ENCODE results near the gene ZNF507. TPM values are rescaled to one million over a fixed set of nuclear protein-coding genes. Genes with fewer than 3 reads are reported as not detected.
"Not testable (repeated sequence)": the region's sequence is repeated elsewhere in the genome, so short reads cannot be mapped to it uniquely, and the experiment has no call there.

The ZNF507 gene
- total and polyA plus RNA-seq, 2 experiments from 2014 or later, result 4.7 to 11.8 TPM

DNA sequence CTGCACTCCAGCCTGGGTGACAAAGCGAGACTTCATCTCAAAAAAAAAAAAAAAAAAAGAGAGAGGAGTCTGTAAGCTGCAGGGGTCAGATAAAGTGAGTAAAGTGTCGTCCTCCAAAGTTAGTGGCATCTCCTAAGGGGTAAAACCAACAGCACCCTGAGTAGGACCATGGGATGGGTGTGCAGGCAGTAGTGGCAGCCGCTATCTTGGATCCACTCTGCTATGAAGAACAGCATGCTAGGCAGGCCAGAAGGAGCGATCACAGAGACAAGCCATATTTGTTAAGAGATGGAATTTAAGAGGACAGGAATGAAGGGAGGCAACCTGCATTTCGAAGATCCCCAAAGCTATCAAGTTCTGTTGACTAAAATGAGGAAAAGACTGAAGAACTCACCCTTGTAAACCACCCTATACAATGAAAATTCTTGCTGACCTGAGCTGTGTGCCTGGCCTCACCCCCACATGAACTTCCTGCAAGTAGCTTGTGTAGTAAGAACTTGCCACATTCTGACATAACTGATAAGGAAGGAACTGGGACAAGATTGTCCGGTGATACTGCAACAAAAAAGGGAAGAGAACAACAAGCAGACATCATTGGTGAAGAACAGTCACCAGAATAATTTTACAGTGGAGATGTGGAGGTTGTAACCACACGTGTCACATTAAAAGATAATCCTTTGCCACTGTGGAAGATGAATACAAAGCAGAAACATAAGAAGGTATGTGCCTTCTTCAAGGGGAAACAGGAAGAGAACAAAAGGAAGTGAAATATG, 76.4 kb downstream of the ZNF507 start:
- H4K20me1 ChIP-seq (ENCODE audit: insufficient read depth, poor library complexity, severe bottlenecking), result no peaks in the 10 kb centered on the region
- H3K9me2 ChIP-seq (replicated peaks; ENCODE audit: insufficient read depth), result no peaks in the 10 kb centered on the region
- no peak overlapping the region for H3K4me3 ChIP-seq
- no peak overlapping the region for H2AFZ ChIP-seq
- H3K36me3 ChIP-seq (replicated peaks; ENCODE audit: insufficient read depth, low read depth), result no peaks in the 10 kb centered on the region
- no peaks in the 10 kb centered on the region for H3K79me2 ChIP-seq
- no peaks in the 10 kb centered on the region for H3K4me1 ChIP-seq (ENCODE audit: insufficient read depth)
- H3K4me2 ChIP-seq, result no peak overlapping the region
- no peaks in the 10 kb centered on the region for H3K9me3 ChIP-seq (ENCODE audit: low read depth)
- TF ChIP-seq EZH2phosphoT487 (IDR thresholded peaks at IDR 0.05; ENCODE audit: low read depth, severe bottlenecking, unreplicated experiment) (no peak), EZH2 (IDR thresholded peaks at IDR 0.05; ENCODE audit: borderline replicate concordance) (no peak)
- TF ChIP-seq, protein P1, sequence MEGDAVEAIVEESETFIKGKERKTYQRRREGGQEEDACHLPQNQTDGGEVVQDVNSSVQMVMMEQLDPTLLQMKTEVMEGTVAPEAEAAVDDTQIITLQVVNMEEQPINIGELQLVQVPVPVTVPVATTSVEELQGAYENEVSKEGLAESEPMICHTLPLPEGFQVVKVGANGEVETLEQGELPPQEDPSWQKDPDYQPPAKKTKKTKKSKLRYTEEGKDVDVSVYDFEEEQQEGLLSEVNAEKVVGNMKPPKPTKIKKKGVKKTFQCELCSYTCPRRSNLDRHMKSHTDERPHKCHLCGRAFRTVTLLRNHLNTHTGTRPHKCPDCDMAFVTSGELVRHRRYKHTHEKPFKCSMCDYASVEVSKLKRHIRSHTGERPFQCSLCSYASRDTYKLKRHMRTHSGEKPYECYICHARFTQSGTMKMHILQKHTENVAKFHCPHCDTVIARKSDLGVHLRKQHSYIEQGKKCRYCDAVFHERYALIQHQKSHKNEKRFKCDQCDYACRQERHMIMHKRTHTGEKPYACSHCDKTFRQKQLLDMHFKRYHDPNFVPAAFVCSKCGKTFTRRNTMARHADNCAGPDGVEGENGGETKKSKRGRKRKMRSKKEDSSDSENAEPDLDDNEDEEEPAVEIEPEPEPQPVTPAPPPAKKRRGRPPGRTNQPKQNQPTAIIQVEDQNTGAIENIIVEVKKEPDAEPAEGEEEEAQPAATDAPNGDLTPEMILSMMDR (IDR thresholded peaks at IDR 0.05; ENCODE audit: poor library complexity), result no peak
- no peak for DNase-seq (ENCODE audit: low spot score)
- 85% methylated on average over 7 of the region's 7 CpGs for WGBS (ENCODE audit: low lambda C conversion rate, missing lambda C conversion rate)
- H3K27ac ChIP-seq, result no peak overlapping the region
- no peaks in the 10 kb centered on the region for H3K27me3 ChIP-seq

GRCh38 chr19:32422435-32422834, 77.0 kb downstream of the ZNF507 start:
- H3K9me2 ChIP-seq (replicated peaks; ENCODE audit: insufficient read depth), result no peaks in the 10 kb centered on the region
- no peaks in the 10 kb centered on the region for H3K79me2 ChIP-seq
- no peak overlapping the region for H3K27ac ChIP-seq
- H3K36me3 ChIP-seq (replicated peaks; ENCODE audit: insufficient read depth, low read depth), result no peaks in the 10 kb centered on the region
- H3K9me3 ChIP-seq (ENCODE audit: low read depth), result no peaks in the 10 kb centered on the region
- no peak overlapping the region for H3K4me2 ChIP-seq
- H3K4me1 ChIP-seq (ENCODE audit: insufficient read depth), result no peaks in the 10 kb centered on the region
- DNase-seq (ENCODE audit: low spot score), result no peak
- no peaks in the 10 kb centered on the region for H4K20me1 ChIP-seq (ENCODE audit: insufficient read depth, poor library complexity, severe bottlenecking)
- no peaks in the 10 kb centered on the region for H3K27me3 ChIP-seq
- TF ChIP-seq EZH2 (IDR thresholded peaks at IDR 0.05; ENCODE audit: borderline replicate concordance) (no peak), EZH2phosphoT487 (IDR thresholded peaks at IDR 0.05; ENCODE audit: low read depth, severe bottlenecking, unreplicated experiment) (no peak)
- TF ChIP-seq, protein P1 (IDR thresholded peaks at IDR 0.05; ENCODE audit: poor library complexity), result no peak
- no peak overlapping the region for H3K4me3 ChIP-seq
- no peak overlapping the region for H2AFZ ChIP-seq
- WGBS (ENCODE audit: low lambda C conversion rate, missing lambda C conversion rate), result 87% methylated on average over 3 of the region's 3 CpGs

DNA sequence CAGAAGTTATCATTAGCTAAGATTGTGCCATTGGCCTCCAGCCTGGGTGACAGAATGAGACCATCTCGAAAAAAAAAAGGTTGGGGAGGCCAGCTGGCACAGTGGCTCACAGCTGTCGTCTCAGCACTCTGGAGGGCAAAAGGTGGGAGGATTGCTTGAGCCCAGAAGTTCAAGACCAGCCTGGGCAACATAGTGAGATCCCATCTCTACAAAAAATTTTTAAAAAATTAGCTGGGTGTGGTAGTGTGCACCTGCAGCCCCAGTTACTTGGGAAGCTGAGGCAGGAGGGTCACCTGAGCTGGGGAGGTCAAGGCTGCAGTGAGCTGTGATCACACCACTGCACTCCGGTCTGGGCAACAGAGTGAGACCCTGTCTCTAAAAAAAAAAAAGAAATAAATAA, 78.5 kb downstream of the ZNF507 start:
- H3K4me3 ChIP-seq; H3K27ac ChIP-seq; H3K9me2 ChIP-seq (replicated peaks; ENCODE audit: insufficient read depth); H4K20me1 ChIP-seq (ENCODE audit: insufficient read depth, poor library complexity, severe bottlenecking); H3K9me3 ChIP-seq (ENCODE audit: low read depth); DNase-seq (ENCODE audit: low spot score); H2AFZ ChIP-seq; H3K4me2 ChIP-seq; H3K79me2 ChIP-seq; H3K4me1 ChIP-seq (ENCODE audit: insufficient read depth); H3K36me3 ChIP-seq (replicated peaks; ENCODE audit: insufficient read depth, low read depth); H3K27me3 ChIP-seq: not testable (repeated sequence)
- WGBS (ENCODE audit: low lambda C conversion rate, missing lambda C conversion rate), result 100% methylated on average over 3 of the region's 3 CpGs

DNA sequence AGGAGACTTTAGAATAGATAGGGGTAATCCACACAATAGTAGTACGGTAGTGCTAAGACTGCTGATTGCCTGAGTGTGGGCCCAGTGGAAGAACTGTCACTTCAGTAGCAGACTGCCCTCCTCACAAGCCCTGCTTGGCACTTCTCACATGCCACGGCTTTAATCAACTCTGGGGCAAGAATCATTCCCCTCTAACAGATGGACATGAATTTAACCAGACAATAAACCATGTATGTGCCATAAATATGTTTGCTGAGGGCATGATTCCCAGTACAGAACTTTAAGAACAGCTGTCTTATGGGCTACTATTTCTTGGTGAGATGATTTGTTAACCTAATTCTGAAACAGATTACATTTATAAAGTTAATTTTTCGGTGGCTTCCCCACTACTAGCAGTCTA, 82.1 kb downstream of the ZNF507 start:
- Histone ChIP-seq H3K36me3 (replicated peaks; ENCODE audit: insufficient read depth, low read depth) (no peaks in the 10 kb centered on the region), H3K27me3 (no peaks in the 10 kb centered on the region), H3K4me3 (no peak overlapping the region), H3K4me2 (no peak overlapping the region), H3K9me3 (ENCODE audit: low read depth) (no peaks in the 10 kb centered on the region), H4K20me1 (ENCODE audit: insufficient read depth, poor library complexity, severe bottlenecking) (no peaks in the 10 kb centered on the region), H3K79me2 (no peaks in the 10 kb centered on the region), H3K4me1 (ENCODE audit: insufficient read depth) (no peaks in the 10 kb centered on the region), H3K27ac (no peak overlapping the region), H2AFZ (no peak overlapping the region), H3K9me2 (replicated peaks; ENCODE audit: insufficient read depth) (no peaks in the 10 kb centered on the region)
- TF ChIP-seq, protein P1 (IDR thresholded peaks at IDR 0.05; ENCODE audit: poor library complexity), result no peak
- 91% methylated on average over 3 of the region's 3 CpGs for WGBS (ENCODE audit: low lambda C conversion rate, missing lambda C conversion rate)
- DNase-seq (ENCODE audit: low spot score), result no peak
